GM21360 (cell line): ENCODE measurements around the gene OOSP4A.
"Not testable (repeated sequence)": the region's sequence is repeated elsewhere in the genome, so short reads cannot be mapped to it uniquely, and the experiment has no call there.

ENCODE experiments used
- ATAC-seq: cut with Tn5 transposase; IDR thresholded peaks from one replicate; pipeline ENCODE4 v1.9.1; 2021; ENCODE audit warnings: mild to moderate bottlenecking, moderate library complexity; ENCODE audit not compliant: unreplicated experiment

OOSP4A gene

GRCh38 chr11:59973097-59973496 is 9.3 kb downstream of the OOSP4A start:
- no peak for ATAC-seq

GRCh38 chr11:59981106-59981770 is 17.4 kb downstream of the OOSP4A start:
- ATAC-seq = no peak

GRCh38 chr11:59982037-59982436 is 18.2 kb downstream of the OOSP4A start:
- not testable (repeated sequence) for ATAC-seq

GRCh38 chr11:59983212-59983611 is 19.4 kb downstream of the OOSP4A start:
- no peak for ATAC-seq

- ATAC-seq = no peak
Measured at GRCh38 chr11:59984368-59984767, 20.5 kb downstream of the OOSP4A start.

GRCh38 chr11:59990421-59990820 is 26.6 kb downstream of the OOSP4A start:
- no peak for ATAC-seq

GRCh38 chr11:59992425-59992824 is 28.6 kb downstream of the OOSP4A start:
- ATAC-seq = no peak

GRCh38 chr11:59997800-59998199 is 34.0 kb downstream of the OOSP4A start:
- ATAC-seq = no peak

GRCh38 chr11:59999691-60000090 is 35.9 kb downstream of the OOSP4A start:
- ATAC-seq = no peak

- no peak for ATAC-seq
Measured at GRCh38 chr11:60003729-60004128, 39.9 kb downstream of the OOSP4A start.

- ATAC-seq = no peak
Measured at GRCh38 chr11:60005360-60005759, 41.5 kb downstream of the OOSP4A start.

- no peak for ATAC-seq
Measured at GRCh38 chr11:60016881-60017280, 53.0 kb downstream of the OOSP4A start, which contains the start of gene OOSP4B. OOSP4B (plus strand) TSS chr11:60017181.

GRCh38 chr11:60018058-60018457 is 54.2 kb downstream of the OOSP4A start:
- no peak for ATAC-seq
